Ovary (tissue), 3 donors: Measurements from ENCODE around the gene CPNE4.

Experiments used
- POLR2A ChIP-seq: fragments of 450-650 bp; IDR thresholded peaks from one replicate; pipeline ENCODE4 v1.6.1; 2017; ENCODE audit warnings: antibody characterized with exemption, mild to moderate bottlenecking, moderate library complexity
- TF ChIP-seq, protein P1 (sequence below), 3 donors: fragments of 450-650 bp in 2 of 3; fragments of 200-600 bp in 1 of 3; IDR thresholded peaks; one replicate each; pipeline versions ENCODE4 v1.5.1 to v1.8.0; 2016 to 2022; ENCODE audit warnings: antibody characterized with exemption in 3 of 3, mild to moderate bottlenecking in 1 of 3
- donor health status: DM: no; HTN: no; CAD: no.

DNA sequence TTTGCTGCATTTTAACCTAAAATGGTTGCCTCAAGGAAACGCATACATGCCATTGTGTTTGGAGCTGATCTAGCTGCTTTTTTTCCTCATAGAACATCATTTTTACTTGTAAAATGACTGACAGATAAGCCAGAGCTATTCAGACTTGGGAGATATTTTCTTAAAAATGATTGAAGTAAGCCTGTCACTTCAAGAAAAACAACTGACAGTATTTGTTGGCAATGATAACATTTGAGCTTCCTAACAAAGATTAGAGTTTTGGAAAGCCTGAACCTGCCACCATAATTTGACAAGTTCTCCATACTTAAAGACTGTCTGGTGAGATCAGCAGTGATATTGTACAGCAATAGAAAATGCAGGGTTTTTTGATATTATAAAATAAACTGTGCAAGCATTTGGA, 504.4 kb downstream of the CPNE4 start:
- TF ChIP-seq, protein P1, sequence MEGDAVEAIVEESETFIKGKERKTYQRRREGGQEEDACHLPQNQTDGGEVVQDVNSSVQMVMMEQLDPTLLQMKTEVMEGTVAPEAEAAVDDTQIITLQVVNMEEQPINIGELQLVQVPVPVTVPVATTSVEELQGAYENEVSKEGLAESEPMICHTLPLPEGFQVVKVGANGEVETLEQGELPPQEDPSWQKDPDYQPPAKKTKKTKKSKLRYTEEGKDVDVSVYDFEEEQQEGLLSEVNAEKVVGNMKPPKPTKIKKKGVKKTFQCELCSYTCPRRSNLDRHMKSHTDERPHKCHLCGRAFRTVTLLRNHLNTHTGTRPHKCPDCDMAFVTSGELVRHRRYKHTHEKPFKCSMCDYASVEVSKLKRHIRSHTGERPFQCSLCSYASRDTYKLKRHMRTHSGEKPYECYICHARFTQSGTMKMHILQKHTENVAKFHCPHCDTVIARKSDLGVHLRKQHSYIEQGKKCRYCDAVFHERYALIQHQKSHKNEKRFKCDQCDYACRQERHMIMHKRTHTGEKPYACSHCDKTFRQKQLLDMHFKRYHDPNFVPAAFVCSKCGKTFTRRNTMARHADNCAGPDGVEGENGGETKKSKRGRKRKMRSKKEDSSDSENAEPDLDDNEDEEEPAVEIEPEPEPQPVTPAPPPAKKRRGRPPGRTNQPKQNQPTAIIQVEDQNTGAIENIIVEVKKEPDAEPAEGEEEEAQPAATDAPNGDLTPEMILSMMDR (IDR thresholded peaks at IDR 0.05) = no peak
- no peak for TF ChIP-seq POLR2A
